ENCODE results near the gene PLPP1.
"Not testable (repeated sequence)": the region's sequence is repeated elsewhere in the genome, so short reads cannot be mapped to it uniquely, and the experiment has no call there.

The PLPP1 gene

DNA sequence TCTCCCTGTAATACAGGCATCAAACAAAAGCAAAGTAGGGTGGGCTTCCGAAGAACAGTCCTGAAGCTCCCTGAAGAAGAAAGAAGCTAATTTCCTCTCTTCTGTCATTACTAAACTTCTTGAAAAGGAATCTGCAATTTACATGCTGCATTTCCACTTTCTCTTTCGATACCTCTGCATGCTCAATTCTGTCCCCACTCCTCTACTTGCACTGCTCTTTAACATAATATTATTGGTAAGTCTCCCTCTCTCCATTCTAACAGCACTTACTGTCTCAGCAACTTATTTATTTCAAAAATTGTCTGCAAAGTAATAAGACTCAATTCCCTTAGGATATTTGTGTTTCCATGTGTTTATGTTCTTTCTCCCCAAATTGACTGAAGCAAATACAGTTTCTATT is 3.9 kb upstream of the PLPP1 start:
- no peak overlapping the region; the same call in 1 of the 2 replicates for H3K4me3 ChIP-seq (ENCODE audit: low read depth, low read length)
- TF ChIP-seq, protein P1, sequence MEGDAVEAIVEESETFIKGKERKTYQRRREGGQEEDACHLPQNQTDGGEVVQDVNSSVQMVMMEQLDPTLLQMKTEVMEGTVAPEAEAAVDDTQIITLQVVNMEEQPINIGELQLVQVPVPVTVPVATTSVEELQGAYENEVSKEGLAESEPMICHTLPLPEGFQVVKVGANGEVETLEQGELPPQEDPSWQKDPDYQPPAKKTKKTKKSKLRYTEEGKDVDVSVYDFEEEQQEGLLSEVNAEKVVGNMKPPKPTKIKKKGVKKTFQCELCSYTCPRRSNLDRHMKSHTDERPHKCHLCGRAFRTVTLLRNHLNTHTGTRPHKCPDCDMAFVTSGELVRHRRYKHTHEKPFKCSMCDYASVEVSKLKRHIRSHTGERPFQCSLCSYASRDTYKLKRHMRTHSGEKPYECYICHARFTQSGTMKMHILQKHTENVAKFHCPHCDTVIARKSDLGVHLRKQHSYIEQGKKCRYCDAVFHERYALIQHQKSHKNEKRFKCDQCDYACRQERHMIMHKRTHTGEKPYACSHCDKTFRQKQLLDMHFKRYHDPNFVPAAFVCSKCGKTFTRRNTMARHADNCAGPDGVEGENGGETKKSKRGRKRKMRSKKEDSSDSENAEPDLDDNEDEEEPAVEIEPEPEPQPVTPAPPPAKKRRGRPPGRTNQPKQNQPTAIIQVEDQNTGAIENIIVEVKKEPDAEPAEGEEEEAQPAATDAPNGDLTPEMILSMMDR (IDR thresholded peaks at IDR 0.05; ENCODE audit: low read depth, low read length, missing control alignments) = no peak
- no peak for DNase-seq (ENCODE audit: low read depth)

DNA sequence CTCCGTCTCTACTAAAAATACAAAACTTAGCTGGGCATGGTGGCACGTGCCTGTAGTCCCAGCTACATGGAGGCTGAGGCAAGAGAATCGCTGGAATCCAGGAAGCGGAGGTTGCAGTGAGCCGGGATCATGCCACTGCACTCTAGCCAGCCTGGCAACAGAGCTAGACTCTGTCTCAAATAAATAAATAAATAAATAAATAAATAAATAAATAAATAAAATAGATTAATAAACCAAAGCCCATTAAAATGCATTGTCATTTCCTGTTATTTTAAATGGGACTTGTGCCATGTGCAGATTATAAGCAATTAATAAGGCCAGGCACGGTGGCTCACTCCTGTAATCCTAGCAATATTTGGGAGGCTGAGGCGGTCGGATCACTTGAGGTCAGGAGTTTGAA is 2.6 kb upstream of the PLPP1 start:
- not testable (repeated sequence) for DNase-seq (ENCODE audit: low read depth); H3K4me3 ChIP-seq (ENCODE audit: low read depth, low read length)

DNA sequence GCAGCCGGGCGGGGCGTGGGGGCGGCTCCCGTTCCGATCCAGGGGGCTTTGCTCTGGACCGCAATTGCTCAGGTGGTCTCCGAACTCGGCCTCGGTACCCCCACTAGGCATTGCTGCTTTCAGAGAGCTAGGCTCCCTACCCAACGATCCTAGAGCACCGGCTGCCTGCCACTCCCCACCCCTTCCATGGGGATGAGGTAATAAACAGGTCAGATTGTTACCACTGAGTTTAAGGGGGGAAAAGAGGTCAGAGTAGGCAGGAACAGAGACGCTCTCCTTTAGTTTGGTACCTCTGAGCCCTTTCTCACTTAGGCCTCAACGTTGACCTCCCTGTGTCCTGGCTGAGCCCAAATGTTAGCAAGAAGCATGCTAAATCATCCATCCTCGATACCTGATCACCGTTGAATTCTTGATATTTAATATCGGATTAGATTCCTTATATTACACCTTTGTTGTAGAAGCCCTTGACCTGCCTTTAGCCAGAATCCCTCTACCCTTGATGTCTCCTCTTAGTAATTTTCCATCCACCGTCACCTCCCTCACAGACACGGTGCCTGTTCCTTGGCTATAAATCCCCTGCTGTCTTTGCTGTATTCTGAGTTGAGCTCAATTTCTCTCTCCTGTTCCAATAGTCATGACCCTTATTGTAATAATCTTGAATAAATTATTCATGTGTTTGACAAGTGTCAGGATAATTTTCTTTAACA is 588 bp upstream of the PLPP1 start:
- TF ChIP-seq, protein P1 (IDR thresholded peaks at IDR 0.05; ENCODE audit: low read depth, low read length, missing control alignments) = no peak
- H3K4me3 ChIP-seq (ENCODE audit: low read depth, low read length) = peak overlapping the region; percentile 83
- DNase-seq (ENCODE audit: low read depth) = no peak

DNA sequence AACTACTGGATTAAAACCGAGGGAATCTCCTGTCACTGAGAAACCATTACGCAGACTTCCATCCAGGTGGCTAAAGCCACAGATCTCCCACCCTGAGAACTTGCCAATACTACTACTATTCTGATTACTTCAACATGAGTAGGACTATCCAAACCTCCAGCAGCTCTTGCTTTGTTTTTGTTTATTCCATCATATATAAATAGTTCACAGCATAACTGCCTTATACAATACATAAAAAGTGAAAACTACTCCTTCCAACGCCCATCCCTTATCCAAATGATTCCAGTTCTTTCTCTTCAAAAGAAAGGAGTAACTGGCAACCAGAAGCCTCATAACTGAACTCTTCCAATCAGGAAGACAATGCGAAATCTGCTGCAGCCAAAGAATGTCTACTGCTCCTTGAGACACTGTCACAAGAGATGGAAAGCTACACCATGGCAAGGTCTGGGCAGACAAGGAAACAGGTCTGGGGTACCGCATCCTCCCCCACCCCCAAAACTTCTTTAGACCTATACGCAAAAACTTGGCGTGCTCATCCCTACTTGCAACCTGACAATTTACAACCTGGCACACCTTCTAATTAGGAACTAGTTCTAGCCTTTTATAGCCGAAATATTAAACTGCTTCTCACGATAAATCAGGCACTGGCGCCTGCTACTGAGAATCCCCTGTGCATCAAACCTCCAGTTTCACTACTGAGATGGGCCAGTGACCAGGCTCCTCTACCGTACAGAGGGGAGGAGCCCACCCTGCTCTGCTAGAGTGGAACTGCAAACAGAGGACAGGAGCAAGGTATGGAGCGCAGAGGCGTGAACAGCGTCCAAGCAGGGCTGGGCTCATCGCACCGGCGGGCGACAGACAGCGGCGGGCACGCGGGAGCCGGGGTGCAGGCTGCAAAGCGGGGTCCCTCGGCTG is 986 bp downstream of the PLPP1 start:
- TF ChIP-seq, protein P1 (IDR thresholded peaks at IDR 0.05; ENCODE audit: low read depth, low read length, missing control alignments) = no peak

GRCh38 chr5:55530669-55531068 is 4.1 kb downstream of the PLPP1 start:
- DNase-seq (ENCODE audit: low read depth) = no peak
- no peak overlapping the region for H3K4me3 ChIP-seq (ENCODE audit: low read depth, low read length)
- TF ChIP-seq, protein P1 (IDR thresholded peaks at IDR 0.05; ENCODE audit: low read depth, low read length, missing control alignments) = no peak

More for the DNA sequence above, 986 bp downstream of the PLPP1 start:
- DNase-seq (ENCODE audit: low read depth) = no peak
- H3K4me3 ChIP-seq (ENCODE audit: low read depth, low read length) = peak overlapping the region; percentile 83

GRCh38 chr5:55524816-55525215 is 9.9 kb downstream of the PLPP1 start:
- TF ChIP-seq, protein P1 (IDR thresholded peaks at IDR 0.05; ENCODE audit: low read depth, low read length, missing control alignments) = no peak
- DNase-seq (ENCODE audit: low read depth) = no peak
- H3K4me3 ChIP-seq (ENCODE audit: low read depth, low read length) = no peak overlapping the region

GRCh38 chr5:55523293-55523692 is 11.5 kb downstream of the PLPP1 start:
- no peak for DNase-seq (ENCODE audit: low read depth)
- no peak overlapping the region for H3K4me3 ChIP-seq (ENCODE audit: low read depth, low read length)
- TF ChIP-seq, protein P1 (IDR thresholded peaks at IDR 0.05; ENCODE audit: low read depth, low read length, missing control alignments) = no peak
